HG02840 (cell line): Measurements from ENCODE around the gene ZNF286A.
A peak's percentile ranks its signal among the peaks of the same experiment; 100 is the strongest.
"Not testable (repeated sequence)": the region's sequence is repeated elsewhere in the genome, so short reads cannot be mapped to it uniquely, and the experiment has no call there.

Experiments
- ATAC-seq: cut with Tn5 transposase; IDR thresholded peaks from one replicate; pipeline ENCODE4 v1.9.1; 2021; ENCODE audit warnings: mild to moderate bottlenecking, moderate library complexity, moderate number of reproducible peaks; ENCODE audit not compliant: unreplicated experiment, low FRiP score

The ZNF286A gene

DNA sequence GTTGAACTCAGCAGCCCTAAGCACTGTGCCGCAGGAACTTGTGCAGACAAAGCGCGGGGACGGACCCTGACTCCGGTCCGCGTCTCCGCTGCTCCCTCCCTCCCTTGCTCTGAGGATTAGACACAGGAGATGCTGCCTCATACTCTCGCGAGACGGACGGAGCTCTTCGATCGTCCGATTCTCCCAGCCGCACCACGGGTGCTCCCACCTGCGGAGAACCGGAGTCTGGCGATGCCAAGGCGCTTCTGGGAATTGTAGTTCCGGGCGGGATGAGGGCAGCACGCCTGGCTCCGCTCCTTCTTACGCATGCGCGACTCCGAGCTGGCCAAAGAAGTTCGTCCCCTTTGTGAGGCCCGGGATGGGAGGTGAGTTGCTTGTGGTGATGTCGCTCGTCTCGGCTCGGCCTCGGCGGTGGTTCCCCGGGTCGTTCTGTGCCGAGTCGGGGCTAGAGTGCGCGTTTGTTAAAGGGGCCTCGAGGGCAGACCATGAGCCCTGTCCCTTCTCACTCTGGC, at the start of gene ZNF286A:
Gene ZNF286A, plus strand, starts transcription at position 340 of the 512 bp plus-strand sequence. CDS start 578 bp downstream, outside the sequence.
- peak; percentile 98 for ATAC-seq

DNA sequence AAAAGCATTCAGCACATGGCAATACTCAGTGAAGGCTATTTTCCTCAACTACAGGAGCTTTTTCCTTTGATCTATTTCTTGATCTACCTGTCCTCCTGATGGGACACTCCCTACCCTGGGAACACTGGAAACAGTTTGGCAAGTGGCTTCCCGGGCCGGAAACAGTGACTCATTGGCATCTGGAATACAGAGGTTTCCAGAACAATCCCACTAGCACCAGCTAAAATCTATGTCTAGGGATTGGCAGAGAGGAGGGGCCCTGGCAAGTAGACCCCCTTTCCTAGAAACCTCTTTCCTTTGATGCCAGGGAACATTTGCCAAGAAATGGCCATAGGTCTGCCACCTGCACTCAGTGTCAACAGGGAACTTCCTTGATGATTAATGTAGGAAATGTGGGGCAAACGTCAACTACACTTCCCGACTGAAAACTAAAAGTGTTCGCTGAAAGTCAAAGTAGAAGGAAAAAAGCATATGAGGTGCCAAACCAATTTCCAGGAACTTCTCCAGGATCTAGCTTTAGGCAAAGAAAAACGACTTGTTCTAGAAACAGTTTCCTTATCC, 49.6 kb upstream of the ZNF286A start:
- ATAC-seq = no peak

GRCh38 chr17:15650741-15651582, 48.6 kb upstream of the ZNF286A start:
- no peak for ATAC-seq

- no peak for ATAC-seq
Measured at GRCh38 chr17:15651583-15652110, 47.9 kb upstream of the ZNF286A start.

GRCh38 chr17:15652960-15653359, 46.6 kb upstream of the ZNF286A start:
- ATAC-seq = no peak

- ATAC-seq = not testable (repeated sequence)
Measured at GRCh38 chr17:15654401-15654800, 45.2 kb upstream of the ZNF286A start.

GRCh38 chr17:15654886-15655561, 44.5 kb upstream of the ZNF286A start:
- no peak for ATAC-seq

- ATAC-seq = no peak
Measured at GRCh38 chr17:15657868-15658267, 41.7 kb upstream of the ZNF286A start.

- ATAC-seq = no peak
Measured at GRCh38 chr17:15658296-15658695, 41.3 kb upstream of the ZNF286A start.

GRCh38 chr17:15659236-15659635, 40.3 kb upstream of the ZNF286A start:
- no peak for ATAC-seq

GRCh38 chr17:15659663-15660062, 39.9 kb upstream of the ZNF286A start:
- no peak for ATAC-seq

GRCh38 chr17:15660077-15660476, 39.5 kb upstream of the ZNF286A start:
- ATAC-seq = no peak

GRCh38 chr17:15662681-15663080, 36.9 kb upstream of the ZNF286A start:
- ATAC-seq = no peak

DNA sequence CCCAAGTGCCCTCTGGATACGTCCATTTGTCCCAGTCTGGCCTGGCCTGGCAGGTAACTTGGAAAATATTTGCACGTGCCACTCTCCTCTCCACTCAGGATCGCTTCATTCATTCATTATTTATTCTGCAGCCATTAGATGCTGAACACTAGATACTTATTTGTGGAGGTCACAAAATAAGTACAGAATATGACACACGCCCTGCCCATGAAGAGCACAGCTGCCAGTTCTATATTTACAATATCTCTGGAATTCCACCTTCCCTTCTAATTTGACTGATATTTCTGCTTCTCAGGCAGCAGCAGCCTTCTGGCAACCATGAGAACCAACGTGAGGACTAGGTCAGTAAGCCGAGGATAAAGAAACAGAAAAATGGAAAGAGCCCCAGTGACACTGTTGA, 36.4 kb upstream of the ZNF286A start:
- no peak for ATAC-seq

- no peak for ATAC-seq
Measured at GRCh38 chr17:15663691-15664090, 35.9 kb upstream of the ZNF286A start.

- not testable (repeated sequence) for ATAC-seq
Measured at GRCh38 chr17:15669526-15669925, 30.0 kb upstream of the ZNF286A start.

- not testable (repeated sequence) for ATAC-seq
Measured at GRCh38 chr17:15674640-15675039, 24.9 kb upstream of the ZNF286A start.

GRCh38 chr17:15675991-15676390, 23.6 kb upstream of the ZNF286A start:
- ATAC-seq = not testable (repeated sequence)

DNA sequence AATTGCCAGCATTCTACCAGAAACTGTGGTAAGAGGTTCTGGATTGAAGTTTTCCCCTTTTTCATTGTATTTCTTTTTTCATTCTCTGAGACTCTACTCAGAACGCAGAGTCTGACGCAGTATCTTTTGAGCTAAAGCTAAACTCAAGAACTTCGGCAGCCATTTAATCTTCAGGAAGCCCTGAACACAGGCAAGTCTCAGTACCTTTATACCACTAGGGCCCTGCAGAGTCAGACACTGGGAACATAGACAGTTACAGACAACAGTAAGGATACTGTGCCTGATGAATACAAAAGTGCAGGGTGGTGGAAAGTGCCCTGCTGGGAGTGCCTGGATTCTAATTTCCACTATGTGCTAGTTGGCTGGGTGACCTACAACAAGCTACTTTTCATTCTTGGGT, 16.4 kb upstream of the ZNF286A start:
- not testable (repeated sequence) for ATAC-seq

GRCh38 chr17:15683824-15684478, 15.6 kb upstream of the ZNF286A start, which contains the start of gene TRIM16:
Gene TRIM16 (minus strand): TSS chr17:15684311. CDS start chr17:15651609, 32,702 bp downstream.
- peak; percentile 84 for ATAC-seq
